ENCODE data around the gene TRAPPC2L.
"Not testable (repeated sequence)": the region's sequence is repeated elsewhere in the genome, so short reads cannot be mapped to it uniquely, and the experiment has no call there.

The TRAPPC2L gene

DNA sequence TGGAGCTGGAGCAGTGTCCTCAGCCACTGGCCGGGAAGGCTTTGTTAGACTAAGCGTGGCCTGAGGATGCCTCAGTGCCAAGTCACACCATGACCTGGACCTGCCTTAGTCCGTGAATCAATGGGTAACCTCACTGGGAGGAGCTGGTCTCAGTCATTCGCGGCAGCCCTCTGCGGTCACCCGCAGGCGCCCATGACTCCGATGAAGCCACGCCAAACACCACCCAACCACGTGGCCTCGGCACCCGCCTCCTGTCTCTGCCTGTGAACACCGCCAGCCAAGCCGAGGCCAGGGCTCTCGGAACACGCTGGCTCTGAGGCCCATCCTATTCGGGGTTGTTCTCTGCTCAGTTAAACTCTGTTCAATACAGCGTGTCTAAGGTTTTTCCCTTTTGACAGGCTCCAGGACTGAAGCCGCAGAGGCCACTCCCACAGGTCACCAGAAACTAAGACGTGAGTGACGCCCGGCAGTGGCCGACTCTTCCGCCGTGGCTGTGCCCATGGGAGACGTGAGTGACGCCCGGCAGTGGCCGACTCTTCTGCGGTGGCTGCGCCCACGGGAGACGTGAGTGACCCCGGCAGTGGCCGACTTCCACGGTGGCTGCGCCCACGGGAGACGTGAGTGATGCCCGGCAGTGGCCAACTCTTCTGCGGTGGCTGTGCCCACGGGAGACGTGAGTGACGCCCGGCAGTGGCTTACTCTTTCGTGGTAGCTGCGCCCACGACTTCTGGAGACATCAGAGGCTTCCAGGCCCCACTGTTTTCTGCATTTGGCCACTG, 26.4 kb downstream of the TRAPPC2L start:
- peaks cover 7 to 39% of the 10 kb centered on the region in 2 donors for H3K4me1 ChIP-seq (ENCODE audit: control insufficient read depth in 1 of 2, insufficient read depth in 2 of 2, low read length in 2 of 2)
- H3K9me3 ChIP-seq (ENCODE audit: control insufficient read depth in 1 of 2, low read length in 2 of 2), result no peaks in the 10 kb centered on the region
- H3K9ac ChIP-seq (ENCODE audit: low read depth in 1 of 2, low read length in 2 of 2), result no peak overlapping the region
- no peak overlapping the region for H3K4me3 ChIP-seq (ENCODE audit: low read depth in 1 of 2, low read length in 2 of 2)
- no peak overlapping the region for H3K27ac ChIP-seq (ENCODE audit: low read depth, low read length)
- peaks cover 0 to 7% of the 10 kb centered on the region in 2 donors for H3K36me3 ChIP-seq (ENCODE audit: control insufficient read depth in 1 of 2, insufficient read depth in 2 of 2, low read length in 2 of 2)
- no peaks in the 10 kb centered on the region for H3K27me3 ChIP-seq (ENCODE audit: control insufficient read depth in 1 of 2, insufficient read depth in 2 of 2, low read length in 2 of 2)

DNA sequence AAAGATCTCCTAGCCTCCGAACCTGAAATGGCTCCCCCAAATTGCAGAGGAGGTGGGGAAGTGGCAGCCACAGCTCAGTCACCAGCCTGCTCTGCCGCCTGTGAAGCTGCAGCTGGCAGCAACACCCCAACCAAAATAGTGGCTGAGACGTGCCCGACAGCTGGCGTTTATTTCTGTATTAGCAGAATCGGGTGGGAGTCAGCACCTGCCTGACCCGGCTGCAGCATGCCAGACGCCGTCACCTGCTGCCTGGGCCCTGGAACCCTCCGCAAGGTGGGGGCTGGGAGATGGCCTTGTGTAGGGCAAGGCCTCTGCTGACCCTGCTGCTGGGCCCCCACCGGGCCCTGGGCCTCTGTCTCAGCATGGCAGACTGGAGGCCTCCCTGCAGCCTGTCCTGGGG, 27.0 kb downstream of the TRAPPC2L start:
- no peak overlapping the region for H3K4me3 ChIP-seq (ENCODE audit: low read depth in 1 of 2, low read length in 2 of 2)
- H3K36me3 ChIP-seq (ENCODE audit: control insufficient read depth in 1 of 2, insufficient read depth in 2 of 2, low read length in 2 of 2), result peaks cover 0 to 7% of the 10 kb centered on the region in 2 donors
- no peaks in the 10 kb centered on the region for H3K27me3 ChIP-seq (ENCODE audit: control insufficient read depth in 1 of 2, insufficient read depth in 2 of 2, low read length in 2 of 2)
- no peak overlapping the region for H3K27ac ChIP-seq (ENCODE audit: low read depth, low read length)
- H3K9me3 ChIP-seq (ENCODE audit: control insufficient read depth in 1 of 2, low read length in 2 of 2), result no peaks in the 10 kb centered on the region
- H3K4me1 ChIP-seq (ENCODE audit: control insufficient read depth in 1 of 2, insufficient read depth in 2 of 2, low read length in 2 of 2), result peaks cover 7 to 39% of the 10 kb centered on the region in 2 donors
- no peak overlapping the region for H3K9ac ChIP-seq (ENCODE audit: low read depth in 1 of 2, low read length in 2 of 2)

DNA sequence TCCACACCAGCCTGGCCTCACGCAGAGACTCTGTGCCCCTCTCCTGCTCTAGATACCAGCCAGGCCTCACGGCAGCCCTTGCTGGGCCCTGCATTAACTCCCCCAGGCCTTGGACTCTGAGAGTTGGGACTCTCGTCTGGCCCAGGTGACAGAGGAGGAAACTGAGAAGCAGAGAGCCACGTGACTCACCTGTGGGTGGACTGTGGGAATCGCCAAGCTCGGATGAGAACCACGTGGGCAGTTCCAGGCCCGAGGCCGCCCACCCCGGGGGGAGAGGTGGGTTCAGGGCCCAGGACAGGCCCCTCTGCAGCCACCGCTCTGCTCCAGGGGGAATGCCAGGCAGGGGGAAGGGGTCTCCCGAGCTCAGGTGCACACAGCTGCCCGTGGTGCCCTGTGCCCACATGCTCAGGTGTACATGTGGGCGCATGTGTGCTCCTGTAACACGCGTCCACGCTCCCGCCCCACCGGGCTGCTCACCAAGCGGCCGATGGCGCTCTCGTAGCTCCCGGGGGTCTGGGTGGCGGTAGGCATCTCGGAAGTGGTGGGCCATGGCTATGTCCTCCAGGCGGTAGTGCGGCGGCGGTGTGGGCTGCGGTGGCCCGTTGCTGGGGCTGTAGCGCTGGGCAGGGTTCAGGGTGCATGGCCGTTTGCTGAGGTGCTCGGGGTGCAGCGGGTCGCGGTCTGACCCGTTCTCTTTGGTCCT, 27.8 kb downstream of the TRAPPC2L start:
- H3K36me3 ChIP-seq (ENCODE audit: control insufficient read depth in 1 of 2, insufficient read depth in 2 of 2, low read length in 2 of 2), result peaks cover 0 to 7% of the 10 kb centered on the region in 2 donors

DNA sequence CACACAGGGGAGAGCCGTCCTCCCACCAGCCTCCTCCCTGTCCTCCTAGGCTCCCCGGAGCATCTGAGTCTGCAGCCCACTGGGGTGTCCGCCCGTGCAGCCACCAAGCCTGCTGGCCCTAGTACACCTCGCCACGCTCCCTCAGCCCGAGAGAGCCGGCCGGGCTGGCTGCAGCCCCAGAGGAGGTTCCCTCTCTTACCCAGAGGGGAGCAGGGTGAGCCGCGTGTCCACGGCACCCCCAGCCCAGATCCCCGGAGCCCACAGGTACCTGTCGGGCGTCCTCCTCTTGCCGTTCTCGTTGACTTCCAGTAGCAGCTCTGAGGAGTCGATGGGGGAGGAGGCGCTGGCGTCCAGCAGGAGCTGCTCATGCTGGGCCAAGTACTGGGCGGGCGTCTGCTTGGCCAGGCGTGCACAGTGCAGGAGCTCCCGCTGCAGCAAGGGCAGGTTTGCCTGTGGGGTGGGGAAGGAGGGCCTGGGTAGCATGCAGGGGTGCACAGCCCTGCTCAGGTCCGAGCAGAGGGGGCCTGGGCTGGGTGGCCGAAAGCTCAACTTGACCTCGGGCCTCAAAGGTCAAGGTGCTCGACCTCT, 28.9 kb downstream of the TRAPPC2L start:
- H3K36me3 ChIP-seq (ENCODE audit: control insufficient read depth in 1 of 2, insufficient read depth in 2 of 2, low read length in 2 of 2), result peaks cover 0 to 7% of the 10 kb centered on the region in 2 donors
- H3K4me3 ChIP-seq (ENCODE audit: low read depth in 1 of 2, low read length in 2 of 2), result no peak overlapping the region
- H3K4me1 ChIP-seq (ENCODE audit: control insufficient read depth in 1 of 2, insufficient read depth in 2 of 2, low read length in 2 of 2), result peaks cover 7 to 30% of the 10 kb centered on the region in 2 donors
- H3K9me3 ChIP-seq (ENCODE audit: control insufficient read depth in 1 of 2, low read length in 2 of 2), result no peaks in the 10 kb centered on the region
- H3K27me3 ChIP-seq (ENCODE audit: control insufficient read depth in 1 of 2, insufficient read depth in 2 of 2, low read length in 2 of 2), result no peaks in the 10 kb centered on the region
- H3K9ac ChIP-seq (ENCODE audit: low read depth in 1 of 2, low read length in 2 of 2), result no peak overlapping the region
- H3K27ac ChIP-seq (ENCODE audit: low read depth, low read length), result no peak overlapping the region

More for the DNA sequence above, 27.8 kb downstream of the TRAPPC2L start:
- H3K4me1 ChIP-seq (ENCODE audit: control insufficient read depth in 1 of 2, insufficient read depth in 2 of 2, low read length in 2 of 2), result peaks cover 7 to 39% of the 10 kb centered on the region in 2 donors
- H3K9ac ChIP-seq (ENCODE audit: low read depth in 1 of 2, low read length in 2 of 2), result no peak overlapping the region
- no peak overlapping the region for H3K4me3 ChIP-seq (ENCODE audit: low read depth in 1 of 2, low read length in 2 of 2)
- no peaks in the 10 kb centered on the region for H3K9me3 ChIP-seq (ENCODE audit: control insufficient read depth in 1 of 2, low read length in 2 of 2)
- H3K27ac ChIP-seq (ENCODE audit: low read depth, low read length), result no peak overlapping the region
- no peaks in the 10 kb centered on the region for H3K27me3 ChIP-seq (ENCODE audit: control insufficient read depth in 1 of 2, insufficient read depth in 2 of 2, low read length in 2 of 2)

DNA sequence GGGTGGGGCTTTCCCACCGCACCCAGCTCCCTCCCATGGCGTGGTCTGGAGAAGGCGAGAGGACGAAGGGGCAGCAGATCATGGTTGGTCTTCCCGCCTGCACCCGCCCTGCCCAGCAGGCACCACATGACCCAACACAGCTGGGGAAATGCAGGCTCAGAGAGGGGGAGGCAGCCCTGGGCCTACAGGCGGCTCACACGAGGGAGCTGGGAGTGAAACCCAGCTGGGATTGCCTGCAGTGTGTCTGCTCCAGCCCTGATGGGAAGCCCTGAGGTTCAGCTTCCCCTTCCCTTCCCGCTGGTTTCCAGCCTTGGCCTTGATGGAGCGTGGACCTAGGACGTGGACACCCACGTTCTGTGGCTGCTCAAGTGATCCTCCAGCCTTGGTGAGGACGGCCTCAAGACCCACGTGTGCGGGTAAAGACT, 29.5 kb downstream of the TRAPPC2L start:
- Histone ChIP-seq H3K4me3 (ENCODE audit: low read depth in 1 of 2, low read length in 2 of 2) (no peak overlapping the region), H3K36me3 (ENCODE audit: control insufficient read depth in 1 of 2, insufficient read depth in 2 of 2, low read length in 2 of 2) (peaks cover 0 to 7% of the 10 kb centered on the region in 2 donors), H3K27ac (ENCODE audit: low read depth, low read length) (no peak overlapping the region), H3K9me3 (ENCODE audit: control insufficient read depth in 1 of 2, low read length in 2 of 2) (no peaks in the 10 kb centered on the region), H3K9ac (ENCODE audit: low read depth in 1 of 2, low read length in 2 of 2) (no peak overlapping the region), H3K27me3 (ENCODE audit: control insufficient read depth in 1 of 2, insufficient read depth in 2 of 2, low read length in 2 of 2) (no peaks in the 10 kb centered on the region), H3K4me1 (ENCODE audit: control insufficient read depth in 1 of 2, insufficient read depth in 2 of 2, low read length in 2 of 2) (peaks cover 7 to 26% of the 10 kb centered on the region in 2 donors)

DNA sequence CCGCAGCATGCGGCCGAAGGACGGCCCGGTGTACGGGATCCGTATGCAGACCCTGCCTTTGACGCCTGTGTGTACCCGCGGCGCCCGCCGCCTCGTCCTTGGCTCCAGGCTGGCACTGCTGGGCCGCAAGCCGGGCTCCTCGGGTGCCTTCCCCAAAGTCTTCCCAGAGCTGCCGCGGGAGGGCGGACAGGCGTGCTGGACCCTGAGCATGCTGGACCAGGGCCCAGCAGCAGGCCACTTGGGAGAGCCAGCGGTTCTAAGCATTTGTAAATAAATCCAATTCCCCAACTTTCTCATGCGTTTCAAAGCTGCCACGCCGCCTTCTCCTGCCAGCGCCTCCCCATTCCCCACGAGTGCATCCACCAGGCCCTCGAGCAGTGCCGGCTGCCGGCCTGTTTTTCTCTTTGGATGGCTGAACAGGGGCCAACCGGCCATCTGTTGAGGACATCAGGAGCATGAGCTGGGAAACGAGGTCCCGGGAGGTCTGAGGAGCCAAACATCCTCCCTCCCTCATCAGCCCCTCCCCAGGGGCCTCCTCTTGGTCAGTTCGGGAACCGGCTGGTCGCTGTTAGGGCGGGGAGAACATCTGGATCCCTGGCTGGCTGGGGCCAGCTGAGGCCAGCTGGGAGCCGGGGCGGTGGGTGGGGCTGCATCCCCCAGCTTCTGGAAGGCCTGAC, 30.1 kb downstream of the TRAPPC2L start:
- peaks cover 2 to 21% of the 10 kb centered on the region in 2 donors for H3K4me1 ChIP-seq (ENCODE audit: control insufficient read depth in 1 of 2, insufficient read depth in 2 of 2, low read length in 2 of 2)
- H3K9ac ChIP-seq (ENCODE audit: low read depth in 1 of 2, low read length in 2 of 2), result no peak overlapping the region
- no peak overlapping the region for H3K4me3 ChIP-seq (ENCODE audit: low read depth in 1 of 2, low read length in 2 of 2)
- no peaks in the 10 kb centered on the region for H3K9me3 ChIP-seq (ENCODE audit: control insufficient read depth in 1 of 2, low read length in 2 of 2)
- H3K27me3 ChIP-seq (ENCODE audit: control insufficient read depth in 1 of 2, insufficient read depth in 2 of 2, low read length in 2 of 2), result no peaks in the 10 kb centered on the region
- no peak overlapping the region for H3K27ac ChIP-seq (ENCODE audit: low read depth, low read length)
- peaks cover 0 to 9% of the 10 kb centered on the region in 2 donors for H3K36me3 ChIP-seq (ENCODE audit: control insufficient read depth in 1 of 2, insufficient read depth in 2 of 2, low read length in 2 of 2)

DNA sequence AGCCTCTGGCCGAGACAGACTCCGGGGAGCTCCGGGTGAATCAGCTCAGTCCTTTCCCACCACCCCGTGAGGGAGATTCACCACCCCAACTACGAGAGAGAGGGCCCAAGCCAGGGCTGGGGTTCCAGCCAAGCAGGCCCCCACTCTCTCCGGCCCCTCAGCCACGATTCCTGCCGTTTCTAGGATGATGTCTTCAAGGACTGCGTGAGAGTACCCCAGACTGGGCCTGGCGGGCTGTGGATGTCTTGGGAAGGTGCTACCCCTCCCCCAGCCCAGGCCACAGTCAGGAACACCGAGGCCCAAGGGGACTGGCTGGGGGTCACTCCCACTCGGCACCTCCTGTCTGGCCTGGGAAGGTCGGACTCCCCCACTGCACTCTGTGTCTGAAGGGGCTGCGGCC, 31.1 kb downstream of the TRAPPC2L start:
- H3K4me3 ChIP-seq (ENCODE audit: low read depth in 1 of 2, low read length in 2 of 2), result no peak overlapping the region
- H3K27ac ChIP-seq (ENCODE audit: low read depth, low read length), result no peak overlapping the region
- peaks cover 0 to 5% of the 10 kb centered on the region in 2 donors for H3K36me3 ChIP-seq (ENCODE audit: control insufficient read depth in 1 of 2, insufficient read depth in 2 of 2, low read length in 2 of 2)

DNA sequence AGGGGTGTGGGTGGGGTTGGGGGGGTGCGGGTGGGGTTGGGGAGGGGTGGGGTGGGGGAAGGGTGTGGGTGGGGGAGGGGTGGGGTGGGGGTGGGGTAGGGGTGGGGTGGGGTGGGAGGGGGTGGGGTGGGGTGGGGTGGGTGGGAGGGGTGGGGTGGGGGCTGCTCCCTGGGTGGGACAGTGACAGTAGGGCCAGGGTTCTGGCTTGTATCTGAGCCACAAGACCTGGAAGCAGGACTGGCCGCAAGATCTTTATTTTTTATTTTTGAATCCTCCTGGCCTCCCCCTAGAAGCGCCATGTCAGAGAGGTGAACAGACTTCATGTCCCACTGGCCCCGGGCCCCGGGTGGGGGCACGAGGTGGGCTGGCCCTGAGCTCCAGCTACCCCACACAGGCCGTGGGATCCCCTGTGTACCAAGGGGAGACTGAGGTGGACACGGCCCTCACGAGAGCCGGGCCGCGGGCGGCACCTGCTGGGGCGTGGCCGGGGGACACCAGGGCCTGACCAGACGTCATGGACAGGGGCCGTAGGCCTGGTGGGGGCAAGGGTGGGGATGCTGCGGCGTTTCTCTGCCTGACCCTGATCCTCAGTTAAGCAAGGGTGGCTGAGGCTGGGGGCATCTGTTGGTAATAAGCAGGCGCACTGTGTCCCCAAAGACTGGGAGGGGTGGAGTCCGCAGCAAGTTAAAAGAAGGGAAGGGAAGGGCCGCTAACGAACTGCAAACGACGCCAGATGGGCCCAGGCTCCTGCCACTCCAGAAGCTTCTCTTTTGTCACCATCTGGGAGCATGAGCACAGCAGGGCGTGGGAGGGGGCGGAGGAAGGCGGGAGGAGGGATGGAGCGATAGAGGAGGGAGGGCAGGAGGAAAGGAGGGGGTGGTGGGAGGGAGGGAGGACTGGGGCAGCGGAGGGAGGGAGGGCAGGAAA, 31.8 kb downstream of the TRAPPC2L start:
- Histone ChIP-seq H3K9me3 (ENCODE audit: control insufficient read depth in 1 of 2, low read length in 2 of 2) (no peaks in the 10 kb centered on the region), H3K36me3 (ENCODE audit: control insufficient read depth in 1 of 2, insufficient read depth in 2 of 2, low read length in 2 of 2) (peaks cover 0 to 5% of the 10 kb centered on the region in 2 donors), H3K4me1 (ENCODE audit: control insufficient read depth in 1 of 2, insufficient read depth in 2 of 2, low read length in 2 of 2) (peaks cover 0 to 16% of the 10 kb centered on the region in 2 donors), H3K4me3 (ENCODE audit: low read depth in 1 of 2, low read length in 2 of 2) (no peak overlapping the region), H3K9ac (ENCODE audit: low read depth in 1 of 2, low read length in 2 of 2) (no peak overlapping the region), H3K27me3 (ENCODE audit: control insufficient read depth in 1 of 2, insufficient read depth in 2 of 2, low read length in 2 of 2) (no peaks in the 10 kb centered on the region), H3K27ac (ENCODE audit: low read depth, low read length) (no peak overlapping the region)

More for the DNA sequence above, 31.1 kb downstream of the TRAPPC2L start:
- H3K9me3 ChIP-seq (ENCODE audit: control insufficient read depth in 1 of 2, low read length in 2 of 2), result no peaks in the 10 kb centered on the region
- peaks cover 0 to 16% of the 10 kb centered on the region in 2 donors for H3K4me1 ChIP-seq (ENCODE audit: control insufficient read depth in 1 of 2, insufficient read depth in 2 of 2, low read length in 2 of 2)
- no peak overlapping the region for H3K9ac ChIP-seq (ENCODE audit: low read depth in 1 of 2, low read length in 2 of 2)
- H3K27me3 ChIP-seq (ENCODE audit: control insufficient read depth in 1 of 2, insufficient read depth in 2 of 2, low read length in 2 of 2), result no peaks in the 10 kb centered on the region

DNA sequence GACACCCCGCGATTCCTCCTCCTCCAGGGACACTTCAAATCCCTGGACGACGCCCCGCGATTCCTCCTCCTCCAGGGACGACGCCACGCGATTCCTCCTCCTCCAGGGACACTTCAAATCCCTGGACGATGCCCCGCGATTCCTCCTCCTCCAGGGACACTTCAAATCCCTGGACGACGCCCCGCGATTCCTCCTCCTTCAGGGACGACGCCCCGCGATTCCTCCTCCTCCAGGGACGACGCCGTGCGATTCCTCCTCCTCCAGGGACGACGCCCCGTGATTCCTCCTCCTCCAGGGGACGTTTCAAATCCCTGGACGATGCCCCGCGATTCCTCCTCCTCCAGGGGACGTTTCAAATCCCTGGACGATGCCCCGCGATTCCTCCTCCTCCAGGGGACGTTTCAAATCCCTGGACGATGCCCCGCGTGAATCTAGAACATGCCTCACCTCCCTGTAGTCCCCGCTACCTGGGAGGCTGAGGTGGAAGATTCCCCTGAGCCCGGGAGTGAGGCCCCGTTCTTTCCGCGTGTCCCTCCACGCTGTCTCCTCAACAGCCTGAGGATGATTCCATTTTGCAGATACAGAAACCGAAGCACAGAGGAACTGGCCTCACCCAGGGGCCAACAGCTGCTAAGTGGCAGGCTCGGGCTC, 32.9 kb downstream of the TRAPPC2L start:
- H3K9me3 ChIP-seq (ENCODE audit: control insufficient read depth in 1 of 2, low read length in 2 of 2); H3K27me3 ChIP-seq (ENCODE audit: control insufficient read depth in 1 of 2, insufficient read depth in 2 of 2, low read length in 2 of 2); H3K9ac ChIP-seq (ENCODE audit: low read depth in 1 of 2, low read length in 2 of 2); H3K36me3 ChIP-seq (ENCODE audit: control insufficient read depth in 1 of 2, insufficient read depth in 2 of 2, low read length in 2 of 2); H3K4me3 ChIP-seq (ENCODE audit: low read depth in 1 of 2, low read length in 2 of 2); H3K27ac ChIP-seq (ENCODE audit: low read depth, low read length): not testable (repeated sequence)
- peaks cover 0 to 16% of the 10 kb centered on the region in 2 donors for H3K4me1 ChIP-seq (ENCODE audit: control insufficient read depth in 1 of 2, insufficient read depth in 2 of 2, low read length in 2 of 2)
